DND-41 (cell line): ENCODE results near the gene LSM7.

Experiments
- ATAC-seq: fragments of 200-7000 bp; cut with Tn5 transposase; 3 replicates; pipeline ENCODE4 v1.9.1; 2021; ENCODE audit warnings: low read depth; ENCODE audit not compliant: insufficient read depth
- DNase-seq: peaks from one replicate; pipeline ENCODE4 v3.0.0-alpha.2; 2020
- H2AFZ ChIP-seq: 2 replicates; pipeline ENCODE4 v1.6.0; 2012; ENCODE audit warnings: low read depth, low read length
- H3K27ac ChIP-seq: 2 replicates; pipeline ENCODE4 v1.5.1; 2012; ENCODE audit warnings: low read length, inconsistent platforms
- H3K27me3 ChIP-seq: fragments of 200-600 bp; sonication (generic); 2 replicates; pipeline ENCODE4 v1.6.0; 2012; ENCODE audit warnings: low read length, mild to moderate bottlenecking, inconsistent platforms; ENCODE audit not compliant: insufficient read depth, poor library complexity
- H3K36me3 ChIP-seq: 2 replicates; pipeline ENCODE4 v1.5.1; 2012; ENCODE audit warnings: low read length, inconsistent platforms; ENCODE audit not compliant: insufficient read depth
- H3K4me1 ChIP-seq: 2 replicates; pipeline ENCODE4 v1.5.1; 2012; ENCODE audit warnings: mild to moderate bottlenecking, low read length; ENCODE audit not compliant: insufficient read depth
- H3K4me2 ChIP-seq: 2 replicates; pipeline ENCODE4 v1.6.0; 2012; ENCODE audit warnings: mild to moderate bottlenecking, moderate library complexity, low read length, inconsistent platforms; ENCODE audit not compliant: insufficient read depth
- H3K4me3 ChIP-seq, 2 experiments: fragments of 200-600 bp in 1 of 2; shearing (Covaris generic) in 1 of 2; 2 replicates each; pipeline ENCODE4 v1.5.1; 2012 to 2016; ENCODE audit warnings: inconsistent platforms in 2 of 2, low read length in 2 of 2, mild to moderate bottlenecking in 2 of 2, low read depth in 1 of 2, moderate library complexity in 1 of 2
- H3K79me2 ChIP-seq: 2 replicates; pipeline ENCODE4 v1.6.0; 2012; ENCODE audit warnings: low read length, inconsistent platforms; ENCODE audit not compliant: insufficient read depth
- H3K9ac ChIP-seq: 2 replicates; pipeline ENCODE4 v1.6.0; 2012; ENCODE audit warnings: low read depth, mild to moderate bottlenecking, inconsistent platforms, low read length, moderate library complexity
- H3K9me3 ChIP-seq: 2 replicates; pipeline ENCODE4 v1.5.1; 2012; ENCODE audit warnings: low read length, moderate library complexity, mild to moderate bottlenecking, inconsistent platforms; ENCODE audit not compliant: insufficient read depth, severe bottlenecking
- H4K20me1 ChIP-seq: 2 replicates; pipeline ENCODE4 v1.6.0; 2012; ENCODE audit warnings: low read length; ENCODE audit not compliant: insufficient read depth
- CTCF ChIP-seq: IDR thresholded peaks from 2 replicates; pipeline ENCODE4 v1.5.1; 2012; ENCODE audit warnings: borderline replicate concordance, low read length, moderate library complexity, mild to moderate bottlenecking; ENCODE audit not compliant: poor library complexity, severe bottlenecking; ENCODE audit errors: extremely low read depth
- EZH2 ChIP-seq: IDR thresholded peaks from 3 replicates; pipeline ENCODE4 v1.6.1; 2012; ENCODE audit warnings: borderline replicate concordance, low read depth, mild to moderate bottlenecking, moderate library complexity, low read length, inconsistent platforms; ENCODE audit not compliant: severe bottlenecking

LSM7 gene

GRCh38 chr19:2328401-2329148, at the start of gene LSM7, which contains the start of gene SPPL2B:
Gene LSM7, minus strand, starts transcription at chr19:2328586. Its CDS starts 20 bp downstream, at chr19:2328566.
Gene SPPL2B, plus strand, starts transcription at chr19:2328684. Its CDS starts 26 bp downstream, at chr19:2328710.
- Histone ChIP-seq H3K79me2 (peaks cover 92% of the 10 kb centered on the region), H3K36me3 (peaks cover 43% of the 10 kb centered on the region), H3K4me3 (peak within 1 kb of the TSS; percentile 79 to 98), H3K4me1 (peaks cover 67% of the 10 kb centered on the region), H3K27ac (peak within 1 kb of the TSS; percentile 96), H3K9ac (peak within 1 kb of the TSS; percentile 99), H4K20me1 (peaks cover 35% of the 10 kb centered on the region), H3K27me3 (no peaks in the 10 kb centered on the region), H2AFZ (peak within 1 kb of the TSS; percentile 80), H3K9me3 (no peaks in the 10 kb centered on the region), H3K4me2 (peak within 1 kb of the TSS; percentile 90)
- peak; percentile 62 for ATAC-seq
- DNase-seq, result peak; percentile 93
- TF ChIP-seq CTCF (no peak), EZH2 (no peak)

GRCh38 chr19:2376784-2377519, 48.6 kb upstream of the LSM7 start:
- Histone ChIP-seq H3K4me2 (no peak overlapping the region), H4K20me1 (no peaks in the 10 kb centered on the region), H3K27ac (no peak overlapping the region), H3K9ac (no peak overlapping the region), H3K4me1 (no peaks in the 10 kb centered on the region), H2AFZ (no peak overlapping the region), H3K9me3 (peaks cover 13% of the 10 kb centered on the region), H3K4me3 (no peak overlapping the region), H3K79me2 (no peaks in the 10 kb centered on the region), H3K27me3 (no peaks in the 10 kb centered on the region), H3K36me3 (no peaks in the 10 kb centered on the region)
- ATAC-seq (no peak), DNase-seq (no peak)
- TF ChIP-seq EZH2 (no peak), CTCF (no peak)

DNA sequence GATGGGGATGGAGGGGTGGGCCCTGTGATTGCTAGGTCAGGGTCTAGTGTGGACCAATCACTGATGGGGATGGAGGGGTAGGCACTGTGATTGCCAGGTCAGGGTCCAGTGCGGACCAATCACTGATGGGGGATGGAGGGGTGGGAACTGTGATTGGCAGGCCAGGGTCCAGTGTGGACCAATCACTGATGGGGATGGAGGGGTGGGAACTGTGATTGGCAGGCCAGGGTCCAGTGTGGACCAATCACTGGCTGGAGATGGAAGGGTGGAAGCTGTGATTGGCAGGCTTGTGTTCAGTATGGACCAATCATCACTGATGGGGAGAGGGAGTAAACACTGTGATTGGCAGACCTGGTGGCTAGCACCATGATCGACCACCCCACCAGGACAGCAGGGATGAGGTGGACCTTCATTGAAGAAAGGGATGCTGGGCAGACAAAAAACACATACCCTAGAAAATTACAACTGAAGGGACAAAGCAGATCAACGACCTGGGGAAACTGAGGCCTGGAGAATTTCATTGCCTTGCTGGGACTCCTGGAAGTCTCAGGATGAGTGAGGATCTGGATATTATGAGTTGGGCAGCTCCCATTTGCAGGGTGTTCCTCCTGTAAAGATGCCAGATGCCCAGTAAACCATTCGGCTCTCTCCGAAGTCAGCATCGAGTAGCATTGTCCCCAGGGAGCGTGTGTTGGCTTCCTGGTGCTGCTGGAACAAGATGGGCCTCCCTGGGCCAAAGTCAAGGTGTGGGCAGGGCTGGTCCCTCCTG, 47.2 kb upstream of the LSM7 start:
- no peaks in the 10 kb centered on the region for H3K36me3 ChIP-seq
- H3K4me2 ChIP-seq, result no peak overlapping the region
- no peak for TF ChIP-seq CTCF
- no peak for TF ChIP-seq EZH2
- H3K9me3 ChIP-seq, result peaks cover 13% of the 10 kb centered on the region
- H3K27me3 ChIP-seq, result no peaks in the 10 kb centered on the region
- H2AFZ ChIP-seq, result no peak overlapping the region
- no peaks in the 10 kb centered on the region for H4K20me1 ChIP-seq
- H3K27ac ChIP-seq, result no peak overlapping the region
- H3K4me3 ChIP-seq, result no peak overlapping the region
- H3K79me2 ChIP-seq, result no peaks in the 10 kb centered on the region
- DNase-seq, result no peak
- ATAC-seq, result no peak
- no peak overlapping the region for H3K9ac ChIP-seq
- H3K4me1 ChIP-seq, result no peaks in the 10 kb centered on the region
